K562 (cell line): ENCODE measurements around the gene MTO1. TPM values are rescaled to one million over a fixed set of nuclear protein-coding genes. Genes with fewer than 3 reads are reported as not detected.

Experiments used
- ARNT ChIP-seq, 2 experiments: fragments of 450-650 bp; IDR thresholded peaks; 2 replicates each; pipeline ENCODE4 v1.6.1; 2016; ENCODE audit warnings: mild to moderate bottlenecking in 1 of 2
- ETS1 ChIP-seq: conservative IDR thresholded peaks from 2 replicates; pipeline ENCODE4 v1.6.1; 2011; ENCODE audit warnings: low read depth, mild to moderate bottlenecking, low read length; ENCODE audit not compliant: control insufficient read depth
- GTF2F1 ChIP-seq: IDR thresholded peaks from 2 replicates; pipeline ENCODE4 v1.6.1; 2011; ENCODE audit warnings: low read depth, low read length, improper control_type of control experiment
- MITF ChIP-seq: IDR thresholded peaks from 2 replicates; pipeline ENCODE4 v1.6.1; 2014; ENCODE audit warnings: antibody characterized with exemption
- NONO ChIP-seq, 2 experiments: fragments of 200-400 bp in 1 of 2; fragments of 450-650 bp in 1 of 2; formaldehyde crosslinking in 1 of 2; IDR thresholded peaks; 2 replicates each; pipeline ENCODE4 v1.6.1; 2017; ENCODE audit warnings: low read depth in 2 of 2, mild to moderate bottlenecking in 2 of 2, moderate library complexity in 2 of 2, low read length in 1 of 2
- RREB1 ChIP-seq: fragments of 250-450 bp; sonication (Bioruptor Pico); IDR thresholded peaks from 2 replicates; pipeline ENCODE4 v1.4.0; 2020
- SREBF2 ChIP-seq: sonication (generic); formaldehyde crosslinking; IDR thresholded peaks from 2 replicates; pipeline ENCODE4 v1.4.0; 2020; ENCODE audit warnings: mild to moderate bottlenecking, missing genetic modification reagents
- TBP ChIP-seq: optimal IDR thresholded peaks from 2 replicates; pipeline ENCODE3; 2011; ENCODE audit warnings: low read depth, low read length, improper control_type of control experiment
- ZFP36 ChIP-seq: fragments of 150-350 bp; IDR thresholded peaks from 2 replicates; pipeline ENCODE4 v1.6.1; 2018; ENCODE audit warnings: low read length, low read depth; ENCODE audit not compliant: partially characterized antibody
- ZNF511 ChIP-seq: sonication (generic); formaldehyde crosslinking; IDR thresholded peaks from 2 replicates; pipeline ENCODE4 v1.8.0; 2022; ENCODE audit warnings: mild to moderate bottlenecking, missing genetic modification reagents
- ZNF644 ChIP-seq: fragments of 200-800 bp; sonication (Bioruptor generic); IDR thresholded peaks from 2 replicates; pipeline ENCODE4 v1.6.1; 2016; ENCODE audit warnings: low read depth, missing genetic modification characterization, missing compliant biosample characterization
- ZNF830 ChIP-seq: fragments of 250-450 bp; sonication (Bioruptor Pico); IDR thresholded peaks from 2 replicates; pipeline ENCODE4 v1.5.0; 2021; ENCODE audit warnings: mild to moderate bottlenecking
- polyA plus RNA-seq, 8 experiments: library from polyadenylated mRNA; depleted of rRNA in 4 of 8; stranded (reverse) in 5 of 8; unstranded in 3 of 8; fragments of >200 nt; fragmentation: Nextera tagmentation in 2 of 8; fragmentation: Illumina TruSeq in 1 of 8; extraction: Ambion mirVana in 2 of 8; extraction: Trizol in 1 of 8; gene quantifications; 2 replicates each; pipeline versions ENCODE4 v1.2.1 to v1.2.3, GENCODE V29; 2011 to 2014; ENCODE audit warnings: inconsistent platforms in 1 of 8, missing spikeins in 1 of 8
- total RNA-seq, 7 experiments: library from RNA; depleted of rRNA in 6 of 7; stranded (reverse); fragments of >200 nt in 6 of 7; fragmentation: Illumina TruSeq in 2 of 7; extraction: Trizol in 2 of 7; gene quantifications; 2 replicates each; pipeline versions ENCODE4 v1.2.1 to v1.2.3, GENCODE V29; 2011 to 2021; ENCODE audit warnings: low replicate concordance in 1 of 7

Gene MTO1
- total and polyA plus RNA-seq, 9 of the 15 experiments (the other 6 are each of a cell fraction or from before 2014, with no cell fraction given): 33.4 to 62.3 (median 50.6) TPM

- TF ChIP-seq ZFP36 (no peak), ZNF644 (tag) (no peak), ETS1 (no peak), TBP (peak; percentile 93), ARNT (IDR thresholded peaks at IDR 0.05) (peak in 1 of 2 experiments; percentile 24; a peak in 1 of 4 replicates), RREB1 (CRISPR knock-in tag) (no peak), ZNF830 (no peak), NONO (IDR thresholded peaks at IDR 0.05; ENCODE audit: low read depth in 2 of 2, low read length in 1 of 2) (no peak), ZNF511 (CRISPR knock-in tag) (0 out of 2 replicates have a peak, but pooled peaks have one; percentile 80), GTF2F1 (no peak), SREBF2 (CRISPR knock-in tag) (no peak), MITF (no peak)
These were observed at the start of gene MTO1 (continued) for GRCh38 chr6:73461537-73462350.
